Limb (tissue), 2 donors: ENCODE results near the gene DDN.

ENCODE experiments used
- DNase-seq, 2 donors: peaks; one replicate each; pipeline ENCODE4 v3.0.0-alpha.2; 2016; ENCODE audit errors: extremely low spot score in 2 of 2

DDN gene

GRCh38 chr12:48967991-48968390, 31.2 kb downstream of the DDN start:
- DNase-seq: no peak

GRCh38 chr12:48966177-48966895, 32.8 kb downstream of the DDN start:
- DNase-seq: no peak

GRCh38 chr12:48965298-48965838, 33.8 kb downstream of the DDN start:
- DNase-seq: no peak

- no peak for DNase-seq
Observed at GRCh38 chr12:48961801-48962200, 37.4 kb downstream of the DDN start.

- no peak for DNase-seq
Observed at GRCh38 chr12:48961331-48961730, 37.8 kb downstream of the DDN start.

GRCh38 chr12:48960834-48961233, 38.3 kb downstream of the DDN start:
- DNase-seq: no peak

GRCh38 chr12:48958049-48958388, 41.2 kb downstream of the DDN start:
- DNase-seq: no peak

- DNase-seq: peak; percentile 96 to 97
Observed at GRCh38 chr12:48957141-48958048, 41.8 kb downstream of the DDN start, which contains the start of gene ARF3. ARF3 (minus strand) TSS chr12:48957487; CDS start chr12:48941095, 16,392 bp downstream.

- peak; percentile 90 to 94 for DNase-seq
Observed at GRCh38 chr12:48956279-48957140, 42.7 kb downstream of the DDN start.

GRCh38 chr12:48954841-48955501, 44.2 kb downstream of the DDN start:
- no peak for DNase-seq

GRCh38 chr12:48954061-48954460, 45.1 kb downstream of the DDN start:
- DNase-seq: no peak

- no peak for DNase-seq
Observed at GRCh38 chr12:48952691-48953090, 46.5 kb downstream of the DDN start.

- no peak for DNase-seq
Observed at GRCh38 chr12:48947727-48948126, 51.4 kb downstream of the DDN start.

- no peak for DNase-seq
Observed at GRCh38 chr12:48946943-48947342, 52.2 kb downstream of the DDN start.

GRCh38 chr12:48946205-48946604, 53.0 kb downstream of the DDN start:
- no peak for DNase-seq
